DND-41 (cell line): ENCODE data around the gene PLEKHG5.

ENCODE experiments used
- EZH2 ChIP-seq: IDR thresholded peaks from 3 replicates; pipeline ENCODE4 v1.6.1; 2012; ENCODE audit warnings: borderline replicate concordance, low read depth, mild to moderate bottlenecking, moderate library complexity, low read length, inconsistent platforms; ENCODE audit not compliant: severe bottlenecking
- TF ChIP-seq, protein P1 (sequence below): IDR thresholded peaks from 2 replicates; pipeline ENCODE4 v1.5.1; 2012; ENCODE audit warnings: borderline replicate concordance, low read length, moderate library complexity, mild to moderate bottlenecking; ENCODE audit not compliant: poor library complexity, severe bottlenecking; ENCODE audit errors: extremely low read depth

DNA sequence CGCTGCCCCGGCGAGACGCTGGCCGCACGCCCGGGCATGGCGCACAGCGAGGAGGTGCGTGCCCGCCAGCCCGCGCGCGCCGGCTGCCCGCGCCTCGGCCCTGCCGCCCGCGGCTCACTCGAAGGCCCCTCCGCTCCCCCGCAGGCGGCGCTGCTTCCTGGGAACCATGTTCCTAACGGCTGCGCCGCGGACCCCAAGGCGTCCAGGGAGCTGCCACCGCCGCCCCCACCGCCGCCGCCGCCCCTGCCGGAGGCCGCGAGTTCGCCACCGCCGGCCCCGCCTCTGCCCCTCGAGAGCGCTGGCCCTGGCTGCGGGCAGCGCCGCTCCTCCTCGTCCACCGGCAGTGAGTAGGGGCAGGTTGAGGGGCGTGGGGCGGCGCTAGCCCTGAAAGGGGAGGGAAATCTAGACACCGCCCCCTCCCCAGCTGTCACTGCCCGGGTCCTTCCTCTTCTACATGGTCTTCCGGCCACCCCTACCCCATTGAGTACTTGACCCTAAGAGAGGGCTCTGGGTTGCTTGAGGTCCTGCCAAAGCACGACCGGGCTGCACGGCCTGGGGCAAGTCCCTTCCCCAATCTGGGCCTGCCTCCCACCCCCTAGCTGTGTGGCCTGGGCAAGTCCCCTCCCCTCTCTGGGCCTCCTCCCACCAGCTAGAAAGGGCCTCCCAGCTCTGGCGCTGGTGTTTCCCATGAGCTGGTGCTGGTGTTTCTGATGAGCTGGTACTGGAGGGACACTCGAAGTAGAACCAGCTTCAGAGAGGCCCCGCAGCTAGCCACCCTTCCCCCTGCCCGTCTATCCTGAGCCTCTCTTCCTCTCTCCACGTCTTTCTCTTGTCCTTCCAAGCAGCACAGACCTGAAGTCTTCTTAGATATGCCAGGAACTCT, 42.5 kb downstream of the PLEKHG5 start:
- TF ChIP-seq, protein P1, sequence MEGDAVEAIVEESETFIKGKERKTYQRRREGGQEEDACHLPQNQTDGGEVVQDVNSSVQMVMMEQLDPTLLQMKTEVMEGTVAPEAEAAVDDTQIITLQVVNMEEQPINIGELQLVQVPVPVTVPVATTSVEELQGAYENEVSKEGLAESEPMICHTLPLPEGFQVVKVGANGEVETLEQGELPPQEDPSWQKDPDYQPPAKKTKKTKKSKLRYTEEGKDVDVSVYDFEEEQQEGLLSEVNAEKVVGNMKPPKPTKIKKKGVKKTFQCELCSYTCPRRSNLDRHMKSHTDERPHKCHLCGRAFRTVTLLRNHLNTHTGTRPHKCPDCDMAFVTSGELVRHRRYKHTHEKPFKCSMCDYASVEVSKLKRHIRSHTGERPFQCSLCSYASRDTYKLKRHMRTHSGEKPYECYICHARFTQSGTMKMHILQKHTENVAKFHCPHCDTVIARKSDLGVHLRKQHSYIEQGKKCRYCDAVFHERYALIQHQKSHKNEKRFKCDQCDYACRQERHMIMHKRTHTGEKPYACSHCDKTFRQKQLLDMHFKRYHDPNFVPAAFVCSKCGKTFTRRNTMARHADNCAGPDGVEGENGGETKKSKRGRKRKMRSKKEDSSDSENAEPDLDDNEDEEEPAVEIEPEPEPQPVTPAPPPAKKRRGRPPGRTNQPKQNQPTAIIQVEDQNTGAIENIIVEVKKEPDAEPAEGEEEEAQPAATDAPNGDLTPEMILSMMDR, result no peak
- no peak for TF ChIP-seq EZH2
